ENCODE data around the gene MSI2.

Gene MSI2

GRCh38 chr17:57465610-57466009 is 209.3 kb downstream of the MSI2 start:
- DNase-seq: no peak

- DNase-seq: peak; percentile 41
Observed at GRCh38 chr17:57466017-57466471, 209.7 kb downstream of the MSI2 start.

GRCh38 chr17:57466521-57466920 is 210.2 kb downstream of the MSI2 start:
- peak; percentile 61 for DNase-seq

- no peak for DNase-seq
Observed at GRCh38 chr17:57467226-57467625, 210.9 kb downstream of the MSI2 start.

- DNase-seq: no peak
Observed at GRCh38 chr17:57467801-57468200, 211.5 kb downstream of the MSI2 start.

- no peak for DNase-seq
Observed at GRCh38 chr17:57468932-57469775, 212.8 kb downstream of the MSI2 start.

- DNase-seq: no peak
Observed at GRCh38 chr17:57470906-57471305, 214.6 kb downstream of the MSI2 start.

GRCh38 chr17:57471868-57472368 is 215.6 kb downstream of the MSI2 start:
- no peak for DNase-seq

GRCh38 chr17:57475796-57476195 is 219.5 kb downstream of the MSI2 start:
- DNase-seq: no peak

- DNase-seq: no peak
Observed at GRCh38 chr17:57477522-57478362, 221.4 kb downstream of the MSI2 start.

GRCh38 chr17:57478478-57479250 is 222.3 kb downstream of the MSI2 start:
- DNase-seq: no peak

- peak; percentile 52 for DNase-seq
Observed at GRCh38 chr17:57480438-57481196, 224.3 kb downstream of the MSI2 start.

- peak; percentile 100 for DNase-seq
Observed at GRCh38 chr17:57481910-57482391, 225.6 kb downstream of the MSI2 start.

GRCh38 chr17:57482657-57483056 is 226.3 kb downstream of the MSI2 start:
- DNase-seq: peak; percentile 79

- peak; percentile 89 for DNase-seq
Observed at GRCh38 chr17:57484081-57484666, 227.9 kb downstream of the MSI2 start.

- DNase-seq: no peak
Observed at GRCh38 chr17:57484826-57485565, 228.7 kb downstream of the MSI2 start.

GRCh38 chr17:57485566-57485865 is 229.2 kb downstream of the MSI2 start:
- peak; percentile 55 for DNase-seq

- no peak for DNase-seq
Observed at GRCh38 chr17:57485916-57486881, 229.9 kb downstream of the MSI2 start.

- no peak for DNase-seq
Observed at GRCh38 chr17:57486882-57487301, 230.6 kb downstream of the MSI2 start.
